GM18508 (cell line): ENCODE measurements around the gene MEIS1.

Source experiments
- ATAC-seq: cut with Tn5 transposase; IDR thresholded peaks from one replicate; pipeline ENCODE4 v1.9.1; 2021; ENCODE audit warnings: moderate number of reproducible peaks; ENCODE audit not compliant: insufficient read depth, unreplicated experiment

MEIS1 gene

DNA sequence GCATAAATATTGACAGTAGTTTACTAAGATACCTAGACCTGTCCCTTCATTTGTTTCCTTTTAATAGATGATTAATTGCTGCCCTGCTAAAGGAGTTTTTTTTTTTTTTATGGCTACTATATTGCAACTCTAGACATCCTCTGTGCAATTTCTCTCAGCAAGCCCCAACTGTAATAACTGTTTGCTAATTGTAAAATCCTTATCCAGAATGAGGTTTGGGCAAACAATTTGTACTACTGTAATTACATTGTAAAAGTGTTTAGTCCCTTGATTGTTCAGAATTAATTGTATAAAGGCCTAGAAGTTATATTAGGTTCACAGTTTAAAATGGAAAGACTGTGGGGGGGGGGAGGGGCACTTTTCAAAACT lies 3.7 kb upstream of the MEIS1 start:
- no peak for ATAC-seq

GRCh38 chr2:66431846-66432587 lies 2.9 kb upstream of the MEIS1 start:
- no peak for ATAC-seq

DNA sequence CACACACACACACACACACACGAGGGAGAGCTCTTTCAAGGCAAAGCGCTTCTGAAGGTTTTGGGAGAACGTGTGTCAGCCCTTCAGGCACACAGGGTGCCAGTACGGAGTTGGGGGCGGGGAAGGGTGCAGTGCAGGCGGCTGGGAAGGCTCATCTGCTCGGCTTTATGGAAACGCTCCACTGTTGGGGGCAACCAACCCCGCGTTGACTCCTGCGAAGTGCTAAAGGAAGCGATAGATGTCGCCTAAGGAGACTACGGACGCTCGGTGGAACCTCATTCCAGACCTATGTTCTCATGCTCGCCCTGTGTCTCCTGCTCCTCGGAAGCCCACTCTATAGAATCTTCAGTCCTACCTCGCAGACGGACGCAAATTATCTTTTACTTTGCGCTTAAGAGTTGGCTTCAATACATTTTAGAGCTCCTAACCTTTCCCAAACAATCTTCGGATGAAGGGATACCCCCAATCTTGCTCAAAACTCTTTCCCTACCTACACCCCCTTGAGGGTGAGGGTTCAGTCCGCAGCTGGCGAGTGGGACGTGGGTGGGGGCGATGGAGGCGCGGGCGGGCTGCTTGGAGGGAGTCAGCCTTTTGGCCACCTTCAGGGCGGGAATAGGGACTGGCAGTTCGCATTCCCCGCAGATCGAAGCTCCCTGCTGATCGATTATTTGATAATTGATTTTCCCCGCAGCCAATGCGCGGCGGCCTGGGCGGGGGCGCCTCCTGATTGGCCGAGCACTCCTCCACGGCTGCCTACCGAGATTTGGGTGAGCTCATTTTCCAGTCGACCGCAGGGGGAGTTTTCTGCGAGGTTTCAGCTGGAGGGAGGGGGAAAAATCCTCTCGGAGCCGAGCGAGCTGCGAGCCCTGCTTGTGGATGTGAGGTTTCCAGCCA lies 1.9 kb upstream of the MEIS1 start:
- ATAC-seq, result no peak

- ATAC-seq, result no peak
Observed at GRCh38 chr2:66433695-66433944, 1.3 kb upstream of the MEIS1 start.

DNA sequence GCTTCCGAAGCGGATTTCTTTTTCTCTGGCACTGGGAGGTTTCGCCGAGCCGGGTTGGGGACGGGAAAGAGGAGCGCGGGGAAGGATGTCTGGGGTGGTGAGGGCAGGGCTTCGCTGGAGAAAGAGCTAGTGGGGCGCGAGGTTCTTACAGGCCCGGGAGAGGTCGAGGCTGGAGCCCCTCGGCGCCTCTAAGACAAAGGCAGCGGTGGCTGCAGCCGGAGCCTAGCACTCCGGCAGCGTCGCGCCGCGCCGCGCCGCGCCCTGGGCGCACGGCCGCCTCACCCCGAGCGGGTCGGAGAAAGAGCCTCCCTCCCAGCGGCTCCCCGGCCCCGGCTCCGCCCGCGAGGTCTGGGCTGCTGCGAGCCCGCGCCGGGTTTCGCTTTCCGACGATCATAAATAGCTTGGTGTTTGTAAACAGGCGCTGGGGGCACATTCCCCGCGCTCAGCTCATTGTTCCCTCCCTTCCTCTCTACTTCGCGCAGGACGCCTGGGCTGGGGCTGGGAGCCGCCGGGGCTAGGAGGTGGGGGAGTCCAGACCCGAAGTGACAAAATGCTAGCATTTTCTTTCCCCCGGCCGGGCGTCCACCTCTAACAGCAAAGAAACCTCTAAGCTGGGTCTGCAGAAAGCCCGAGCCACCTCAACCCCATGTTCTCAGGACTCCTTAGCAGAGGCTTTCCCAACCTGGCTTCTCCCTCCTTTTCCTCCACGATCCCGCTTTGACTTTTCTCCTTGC lies 813 bp upstream of the MEIS1 start:
- no peak for ATAC-seq

DNA sequence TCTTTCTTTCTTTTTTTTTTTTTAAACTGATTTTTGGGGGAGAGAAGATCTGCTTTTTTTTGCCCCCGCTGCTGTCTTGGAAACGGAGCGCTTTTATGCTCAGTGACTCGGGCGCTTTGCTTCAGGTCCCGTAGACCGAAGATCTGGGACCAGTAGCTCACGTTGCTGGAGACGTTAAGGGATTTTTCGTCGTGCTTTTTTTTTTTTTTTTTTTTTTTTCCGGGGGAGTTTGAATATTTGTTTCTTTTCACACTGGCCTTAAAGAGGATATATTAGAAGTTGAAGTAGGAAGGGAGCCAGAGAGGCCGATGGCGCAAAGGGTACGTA lies 587 bp downstream of the MEIS1 start:
- ATAC-seq, result no peak

- ATAC-seq, result no peak
Observed at GRCh38 chr2:66435963-66436362, 1.0 kb downstream of the MEIS1 start.

DNA sequence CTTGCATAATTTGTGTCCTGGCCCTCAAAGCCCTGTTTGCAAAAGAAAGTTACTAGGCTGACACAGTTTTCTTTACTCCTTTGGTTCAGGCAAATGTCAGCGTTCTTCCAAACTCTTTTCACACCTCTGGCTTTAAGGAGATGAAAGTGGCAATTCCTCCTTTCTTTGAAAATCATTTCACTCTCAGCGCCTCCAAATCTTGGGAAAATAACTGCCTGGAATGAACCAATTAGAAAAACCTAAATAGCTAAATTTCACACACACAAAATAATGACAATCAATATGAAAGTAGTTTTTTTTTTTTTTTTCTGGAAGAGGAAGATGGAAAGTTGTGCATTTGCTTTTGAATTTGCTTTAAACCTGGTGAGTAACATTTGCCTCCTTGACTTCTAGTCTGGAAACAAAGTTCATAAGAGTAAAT lies 1.7 kb downstream of the MEIS1 start:
- ATAC-seq, result no peak

GRCh38 chr2:66437109-66437690 lies 2.3 kb downstream of the MEIS1 start:
- ATAC-seq, result no peak

DNA sequence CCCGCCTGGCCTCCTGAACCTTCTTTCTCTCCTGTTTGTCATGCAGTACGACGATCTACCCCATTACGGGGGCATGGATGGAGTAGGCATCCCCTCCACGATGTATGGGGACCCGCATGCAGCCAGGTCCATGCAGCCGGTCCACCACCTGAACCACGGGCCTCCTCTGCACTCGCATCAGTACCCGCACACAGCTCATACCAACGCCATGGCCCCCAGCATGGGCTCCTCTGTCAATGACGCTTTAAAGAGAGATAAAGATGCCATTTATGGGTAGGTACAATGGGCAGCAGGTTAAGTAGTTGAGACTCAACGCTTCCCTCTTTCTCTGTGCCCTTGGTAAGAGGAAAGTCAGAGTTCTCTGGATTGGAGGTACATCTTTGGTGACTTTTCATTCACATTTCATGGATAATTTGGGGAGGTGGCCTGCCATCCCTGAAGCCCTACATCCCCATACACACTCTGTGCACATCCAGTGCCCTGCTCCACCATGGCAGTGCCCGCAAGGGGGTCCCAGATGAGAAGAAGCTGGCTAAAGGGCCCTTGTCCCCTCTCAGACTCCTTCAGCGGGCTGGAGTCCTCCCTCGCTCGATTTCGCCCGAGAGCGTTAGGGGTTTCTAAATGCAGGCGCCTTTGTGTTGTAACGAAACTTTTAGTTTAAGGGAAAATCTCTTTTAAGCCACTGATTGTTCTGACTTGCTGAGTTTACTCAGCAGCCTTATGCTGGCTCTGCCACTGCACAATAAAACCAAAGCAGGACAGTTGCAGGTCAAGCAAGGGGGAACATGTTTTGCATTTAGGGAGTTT lies 3.0 kb downstream of the MEIS1 start:
- no peak for ATAC-seq

GRCh38 chr2:66438498-66438833 lies 3.5 kb downstream of the MEIS1 start:
- ATAC-seq, result no peak

GRCh38 chr2:66438891-66439811 lies 4.2 kb downstream of the MEIS1 start:
- no peak for ATAC-seq

DNA sequence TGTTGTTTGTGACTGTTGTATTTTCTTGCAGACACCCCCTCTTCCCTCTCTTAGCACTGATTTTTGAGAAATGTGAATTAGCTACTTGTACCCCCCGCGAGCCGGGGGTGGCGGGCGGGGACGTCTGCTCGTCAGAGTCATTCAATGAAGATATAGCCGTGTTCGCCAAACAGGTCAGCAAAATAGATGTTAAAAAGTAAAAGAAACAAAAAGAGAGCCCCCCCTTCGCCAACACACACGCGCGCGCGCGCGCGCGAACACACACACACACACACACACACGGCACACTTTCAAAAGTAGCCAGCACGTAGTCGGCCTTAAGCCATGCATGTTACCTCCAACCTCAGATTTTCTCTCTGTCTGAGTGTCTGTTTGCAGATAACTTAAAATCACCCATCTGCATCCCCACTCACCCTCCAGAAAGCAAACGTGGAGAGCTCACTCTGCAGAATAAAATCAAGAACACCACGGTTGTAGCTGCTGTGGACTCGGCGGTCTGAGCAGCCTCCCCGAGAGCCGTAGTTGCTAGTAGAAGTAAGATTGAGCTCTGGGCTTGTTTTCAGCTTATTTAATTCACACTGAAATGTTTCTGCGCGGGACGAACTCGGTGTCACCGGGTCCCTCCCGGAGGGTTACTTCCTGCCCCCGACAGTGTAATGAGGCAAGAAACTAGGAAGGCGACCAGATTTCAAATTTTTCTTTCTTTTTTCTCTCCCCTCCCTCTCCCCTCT lies 5.1 kb downstream of the MEIS1 start:
- ATAC-seq, result no peak

DNA sequence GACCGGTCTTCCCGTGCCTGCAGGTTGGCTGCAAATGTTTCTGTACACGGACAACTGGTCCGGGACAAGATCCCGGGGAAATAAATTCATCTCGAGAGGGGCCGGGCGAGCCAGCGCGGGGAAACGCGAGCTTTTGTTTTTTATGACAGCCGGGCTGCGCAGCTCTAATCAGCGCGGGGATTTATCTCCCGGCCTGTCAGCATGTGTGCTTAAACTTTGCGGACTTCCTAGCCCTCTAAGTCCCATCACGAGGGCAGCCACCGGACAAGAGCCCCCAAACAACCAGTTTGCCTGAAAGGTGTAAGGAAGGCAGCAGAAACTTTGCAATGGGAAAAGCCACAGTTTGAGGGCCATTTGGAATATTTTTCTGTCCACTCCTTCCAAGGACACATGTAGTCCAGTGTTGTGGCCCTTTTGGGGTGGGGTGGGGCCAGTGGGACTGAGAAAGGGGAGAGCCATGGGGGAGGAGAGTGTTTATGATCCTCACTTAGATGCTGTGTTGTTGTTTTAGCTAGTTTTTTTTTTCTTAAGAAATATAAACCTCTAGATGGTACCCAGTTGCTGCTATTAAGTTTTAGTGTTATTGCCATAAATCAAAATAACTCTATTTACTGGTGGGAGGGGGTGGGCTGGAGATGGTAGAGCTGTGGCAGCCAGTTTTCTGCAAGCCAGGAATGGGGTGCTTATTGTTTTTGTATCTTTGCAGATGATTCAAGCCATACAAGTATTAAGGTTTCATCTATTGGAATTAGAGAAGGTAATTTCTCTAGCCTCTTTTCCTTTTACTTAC lies 6.0 kb downstream of the MEIS1 start:
- ATAC-seq, result no peak

- no peak for ATAC-seq
Observed at GRCh38 chr2:66441581-66442320, 6.8 kb downstream of the MEIS1 start.

GRCh38 chr2:66442516-66443185 lies 7.7 kb downstream of the MEIS1 start:
- no peak for ATAC-seq
